Activated T-helper 17 cell treated with anti-CD3 and anti-CD28 coated beads, Interleukin-2, amount 50 U/mL, for 72 hours (primary cell): ENCODE data around the gene LDLRAD4. TPM values are rescaled to one million over a fixed set of nuclear protein-coding genes. Genes with fewer than 3 reads are reported as not detected.
A peak's percentile ranks its signal among the peaks of the same experiment; 100 is the strongest.
"Not testable (repeated sequence)": the region's sequence is repeated elsewhere in the genome, so short reads cannot be mapped to it uniquely, and the experiment has no call there.

ENCODE experiments used
- ATAC-seq: fragments of 150-1000 bp; cut with Tn5 transposase; replicated peaks from 2 replicates; pipeline ENCODE4 v1.10.0; 2021; ENCODE audit warnings: mild to moderate bottlenecking, moderate library complexity
- H3K27ac Mint-ChIP-seq: one replicate; pipeline ENCODE4 v1.8.0; 2022; ENCODE audit warnings: mixed read lengths
- H3K27me3 Mint-ChIP-seq: one replicate; pipeline ENCODE4 v1.8.0; 2022; ENCODE audit warnings: mixed read lengths
- H3K36me3 Mint-ChIP-seq: one replicate; pipeline ENCODE4 v1.8.0; 2022; ENCODE audit warnings: low read depth, mild to moderate bottlenecking, mixed read lengths
- H3K4me1 Mint-ChIP-seq: one replicate; pipeline ENCODE4 v1.8.0; 2022; ENCODE audit warnings: mixed read lengths
- H3K4me3 Mint-ChIP-seq: one replicate; pipeline ENCODE4 v1.8.0; 2022; ENCODE audit warnings: mild to moderate bottlenecking, mixed read lengths
- H3K9me3 Mint-ChIP-seq: one replicate; pipeline ENCODE4 v1.8.0; 2022; ENCODE audit warnings: mixed read lengths
- total RNA-seq, 2 donors: library from RNA; stranded (reverse); gene quantifications; one replicate each; pipeline ENCODE4 v1.2.3, GENCODE V29; 2022

The LDLRAD4 gene
- total RNA-seq, 2 donors from 2014 or later = 52.0 to 54.8 TPM

DNA sequence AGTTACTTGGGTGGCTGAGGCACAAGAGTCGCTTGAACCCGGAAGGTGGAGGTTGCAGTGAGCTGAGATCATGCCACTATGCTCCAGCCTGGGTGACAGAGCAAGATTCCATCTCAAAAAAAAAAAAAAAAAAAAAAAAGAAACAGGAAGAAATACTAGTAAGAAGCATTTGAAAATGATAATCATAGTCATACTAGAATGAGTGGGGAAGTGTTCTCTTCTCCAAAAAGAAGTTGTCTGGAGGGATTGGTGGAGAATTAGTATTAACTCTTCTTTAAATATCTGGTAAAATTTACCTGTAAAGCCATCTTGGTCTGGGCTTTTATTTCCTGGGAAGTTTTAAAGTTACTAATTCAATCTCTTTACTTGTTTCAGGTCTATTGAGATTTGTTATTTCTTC, 376.0 kb downstream of the LDLRAD4 start:
- H3K27me3 Mint-ChIP-seq = no peaks in the 10 kb centered on the region
- no peak overlapping the region for H3K27ac Mint-ChIP-seq
- H3K36me3 Mint-ChIP-seq = peaks cover 14% of the 10 kb centered on the region
- no peak overlapping the region for H3K4me3 Mint-ChIP-seq
- peaks cover 26% of the 10 kb centered on the region for H3K9me3 Mint-ChIP-seq
- ATAC-seq = no peak
- peaks cover 24% of the 10 kb centered on the region for H3K4me1 Mint-ChIP-seq

- Mint-ChIP-seq H3K27ac (no peak overlapping the region), H3K27me3 (no peaks in the 10 kb centered on the region), H3K36me3 (peaks cover 14% of the 10 kb centered on the region), H3K4me1 (peaks cover 12% of the 10 kb centered on the region), H3K9me3 (peaks cover 26% of the 10 kb centered on the region), H3K4me3 (no peak overlapping the region)
- no peak for ATAC-seq
Observed at GRCh38 chr18:13597068-13597467, 378.5 kb downstream of the LDLRAD4 start.

GRCh38 chr18:13598591-13598990, 380.0 kb downstream of the LDLRAD4 start:
- Mint-ChIP-seq H3K4me3 (no peak overlapping the region), H3K27ac (no peak overlapping the region), H3K9me3 (peaks cover 26% of the 10 kb centered on the region), H3K27me3 (no peaks in the 10 kb centered on the region), H3K4me1 (peaks cover 12% of the 10 kb centered on the region), H3K36me3 (peaks cover 14% of the 10 kb centered on the region)
- ATAC-seq = no peak

GRCh38 chr18:13599031-13599430, 380.5 kb downstream of the LDLRAD4 start:
- Mint-ChIP-seq H3K9me3 (peaks cover 26% of the 10 kb centered on the region), H3K27ac (no peak overlapping the region), H3K4me3 (no peak overlapping the region), H3K27me3 (no peaks in the 10 kb centered on the region), H3K4me1 (peaks cover 12% of the 10 kb centered on the region), H3K36me3 (peaks cover 14% of the 10 kb centered on the region)
- no peak for ATAC-seq

DNA sequence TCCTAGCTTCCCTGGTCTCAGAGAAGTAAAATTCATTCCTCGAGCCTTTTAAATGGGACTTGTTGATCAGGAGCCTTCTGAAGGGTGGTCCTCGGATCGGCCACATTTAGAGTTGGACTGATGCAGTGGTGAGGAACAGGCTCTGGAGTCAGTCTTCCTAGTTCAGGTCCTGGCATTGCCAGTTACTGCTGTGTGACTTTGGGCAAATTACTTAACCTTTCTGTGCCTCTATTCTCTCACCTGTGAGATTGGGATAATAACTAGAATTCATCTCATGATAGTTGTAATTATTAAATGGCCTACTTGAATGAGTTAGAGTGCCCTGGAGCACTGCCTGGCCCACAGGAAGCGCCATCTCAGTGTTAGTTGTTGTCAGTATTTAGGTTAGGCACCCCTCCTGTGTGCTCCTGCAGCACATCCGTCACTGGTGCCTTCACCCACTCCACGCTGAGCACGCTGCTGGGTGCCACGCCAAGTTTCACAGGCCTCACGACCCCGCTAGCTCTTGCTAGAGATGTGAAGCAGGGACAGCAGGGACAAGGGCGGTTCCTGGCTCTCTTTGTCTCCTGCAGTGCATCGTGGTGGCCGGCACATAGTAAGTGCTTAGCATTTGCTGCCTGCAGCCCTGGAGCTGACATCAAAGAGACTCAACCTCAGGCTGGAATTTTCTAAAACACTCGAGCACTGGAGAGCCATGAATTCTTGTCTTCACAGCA, 384.9 kb downstream of the LDLRAD4 start:
- peaks cover under 1% of the 10 kb centered on the region for H3K36me3 Mint-ChIP-seq
- no peaks in the 10 kb centered on the region for H3K27me3 Mint-ChIP-seq
- no peak overlapping the region for H3K4me3 Mint-ChIP-seq
- H3K27ac Mint-ChIP-seq = no peak overlapping the region
- no peaks in the 10 kb centered on the region for H3K9me3 Mint-ChIP-seq
- H3K4me1 Mint-ChIP-seq = peaks cover 8% of the 10 kb centered on the region
- no peak for ATAC-seq

DNA sequence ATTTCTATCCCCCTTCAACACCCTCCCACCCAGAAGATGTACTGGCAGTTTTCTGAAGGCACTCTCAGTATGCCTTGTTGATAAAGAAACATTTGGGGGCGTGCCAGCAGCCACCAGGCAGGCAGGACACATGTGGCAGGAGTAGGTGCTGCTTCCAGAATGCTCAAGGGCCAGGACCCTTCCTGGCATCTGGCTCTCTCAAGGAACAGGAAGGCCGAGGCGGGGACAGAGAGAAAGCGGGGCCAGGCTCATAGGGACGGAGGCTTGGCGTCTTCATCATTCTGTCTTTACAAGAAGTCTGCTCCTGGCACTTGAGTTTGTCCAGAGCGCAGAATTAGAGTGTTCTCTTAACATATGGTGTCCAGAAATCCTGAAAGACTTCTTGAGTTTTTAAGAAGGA, 386.2 kb downstream of the LDLRAD4 start:
- ATAC-seq = no peak
- Mint-ChIP-seq H3K27ac (no peak overlapping the region), H3K4me3 (no peak overlapping the region), H3K36me3 (no peaks in the 10 kb centered on the region), H3K4me1 (peaks cover 16% of the 10 kb centered on the region), H3K9me3 (no peaks in the 10 kb centered on the region), H3K27me3 (no peaks in the 10 kb centered on the region)

DNA sequence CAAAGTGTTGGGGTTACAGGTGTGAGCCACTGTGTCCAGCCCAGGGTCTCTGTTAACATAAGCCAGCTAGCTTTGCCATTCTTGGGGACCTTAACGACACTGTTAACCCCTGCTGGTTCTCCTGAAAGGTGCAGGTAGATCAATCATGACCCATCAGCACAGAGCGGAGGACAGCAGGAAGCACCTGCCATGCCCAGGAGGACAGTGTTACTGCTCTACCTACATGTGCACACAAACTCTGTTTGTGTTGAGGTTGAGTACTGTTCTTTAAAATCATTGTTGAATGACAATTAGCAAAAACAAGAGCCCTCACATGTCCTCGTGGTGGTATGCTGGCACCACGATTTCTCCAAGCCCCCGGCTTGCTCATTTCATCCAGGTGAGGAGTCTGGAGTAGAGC, 386.9 kb downstream of the LDLRAD4 start:
- Mint-ChIP-seq H3K27ac (no peak overlapping the region), H3K9me3 (no peaks in the 10 kb centered on the region), H3K36me3 (no peaks in the 10 kb centered on the region), H3K4me1 (peaks cover 16% of the 10 kb centered on the region), H3K27me3 (no peaks in the 10 kb centered on the region), H3K4me3 (no peak overlapping the region)
- no peak for ATAC-seq

- Mint-ChIP-seq H3K36me3 (no peaks in the 10 kb centered on the region), H3K27ac (no peak overlapping the region), H3K27me3 (no peaks in the 10 kb centered on the region), H3K4me3 (no peak overlapping the region), H3K9me3 (no peaks in the 10 kb centered on the region), H3K4me1 (peaks cover 17% of the 10 kb centered on the region)
- no peak for ATAC-seq
Observed at GRCh38 chr18:13605901-13606300, 387.3 kb downstream of the LDLRAD4 start.

DNA sequence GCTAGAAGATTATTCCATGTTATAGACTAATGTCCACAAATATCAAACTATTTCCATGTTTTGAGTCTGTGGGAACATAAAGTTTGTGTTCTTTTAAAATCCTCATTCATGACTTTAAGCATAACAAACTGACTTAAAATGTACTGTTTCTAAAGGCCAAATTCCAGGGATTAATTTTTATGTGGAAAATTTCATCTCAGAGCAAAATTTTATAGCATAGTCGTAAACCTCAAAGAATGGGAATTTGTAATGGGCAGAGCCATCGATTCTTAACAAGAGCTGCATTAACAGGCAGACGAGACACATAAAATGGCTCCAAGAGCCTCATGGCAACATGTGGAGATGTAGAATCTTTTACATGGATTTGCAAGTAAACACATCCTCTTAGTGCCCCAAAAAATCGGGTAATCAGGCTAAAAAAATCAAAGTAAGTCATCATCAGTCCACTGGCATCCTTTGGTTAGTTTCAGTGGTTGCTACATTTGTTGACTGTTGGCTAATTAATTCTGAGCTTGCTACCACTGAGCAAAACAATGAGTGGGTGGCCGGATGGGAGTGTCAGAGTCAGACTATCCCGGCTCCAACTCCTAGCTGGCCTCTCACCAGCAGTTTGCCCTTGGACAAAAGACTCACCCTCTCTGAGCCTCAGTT, 388.2 kb downstream of the LDLRAD4 start:
- Mint-ChIP-seq H3K9me3 (no peaks in the 10 kb centered on the region), H3K27ac (no peak overlapping the region), H3K4me3 (no peak overlapping the region), H3K4me1 (peaks cover 26% of the 10 kb centered on the region), H3K27me3 (no peaks in the 10 kb centered on the region), H3K36me3 (no peaks in the 10 kb centered on the region)
- peak; percentile 33 for ATAC-seq

DNA sequence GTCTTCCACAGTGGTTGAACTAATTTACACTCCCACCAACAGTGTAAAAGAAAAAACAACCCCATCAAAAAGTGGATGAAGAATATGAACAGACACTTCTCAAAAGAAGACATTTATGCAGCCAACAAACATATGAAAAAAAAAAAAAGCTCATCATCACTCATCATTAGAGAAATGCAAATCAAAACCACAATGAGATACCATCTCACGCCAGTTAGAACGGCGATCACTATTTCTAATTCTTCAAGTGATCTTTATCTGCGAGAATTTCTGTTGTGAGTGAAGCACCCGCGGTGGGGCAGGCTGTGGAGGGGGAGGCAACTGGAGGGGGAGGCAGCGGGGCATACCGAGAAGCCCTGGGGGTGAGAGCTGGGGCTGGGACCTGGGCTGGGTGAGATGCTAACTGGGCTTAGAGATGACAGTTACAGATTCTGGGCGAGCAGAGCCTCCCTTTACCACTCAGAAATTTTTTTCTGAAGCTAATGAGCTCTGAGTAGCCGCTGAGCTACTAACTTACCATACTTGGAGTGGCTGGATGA, 389.5 kb downstream of the LDLRAD4 start:
- Mint-ChIP-seq H3K4me3 (peak overlapping the region; percentile 83), H3K27ac (peak overlapping the region; percentile 63), H3K4me1 (peaks cover 36% of the 10 kb centered on the region)
- H3K9me3 Mint-ChIP-seq, H3K27me3 Mint-ChIP-seq, H3K36me3 Mint-ChIP-seq: not testable (repeated sequence)
- ATAC-seq = peak; percentile 9

GRCh38 chr18:13608791-13609532, 390.4 kb downstream of the LDLRAD4 start:
- peaks cover 45% of the 10 kb centered on the region for H3K4me1 Mint-ChIP-seq
- H3K27me3 Mint-ChIP-seq = no peaks in the 10 kb centered on the region
- ATAC-seq = peak; percentile 64
- H3K27ac Mint-ChIP-seq = peak overlapping the region; percentile 63
- H3K4me3 Mint-ChIP-seq = peak overlapping the region; percentile 83
- no peaks in the 10 kb centered on the region for H3K9me3 Mint-ChIP-seq
- H3K36me3 Mint-ChIP-seq = no peaks in the 10 kb centered on the region

GRCh38 chr18:13610555-13611141, 392.1 kb downstream of the LDLRAD4 start:
- no peak for ATAC-seq
- Mint-ChIP-seq H3K27me3 (no peaks in the 10 kb centered on the region), H3K4me3 (peak overlapping the region; percentile 79), H3K9me3 (no peaks in the 10 kb centered on the region), H3K4me1 (peaks cover 60% of the 10 kb centered on the region), H3K27ac (peak overlapping the region; percentile 55), H3K36me3 (no peaks in the 10 kb centered on the region)

DNA sequence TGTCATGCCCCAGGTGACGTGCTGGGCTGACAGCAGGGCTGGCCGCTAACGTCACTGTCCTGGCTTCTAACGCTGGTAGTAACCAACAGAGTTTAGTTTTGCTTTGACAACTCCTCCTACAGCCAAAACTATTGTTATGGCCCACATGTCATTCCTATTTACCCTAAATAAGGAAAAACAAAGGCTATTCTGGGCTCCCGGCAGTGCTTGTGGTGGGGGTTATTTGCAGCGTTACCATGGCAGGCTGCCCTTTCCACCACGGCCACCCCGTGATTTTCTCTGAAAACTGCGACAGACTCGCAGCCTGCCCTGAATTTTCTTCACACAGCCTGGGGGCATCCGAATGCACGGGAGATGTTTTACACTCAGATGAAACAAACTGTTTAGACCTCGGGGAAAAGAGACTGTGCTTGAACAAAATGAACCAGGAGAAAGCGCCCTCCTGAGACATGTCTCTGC, 392.6 kb downstream of the LDLRAD4 start:
- no peaks in the 10 kb centered on the region for H3K9me3 Mint-ChIP-seq
- H3K36me3 Mint-ChIP-seq = no peaks in the 10 kb centered on the region
- H3K27ac Mint-ChIP-seq = peak overlapping the region; percentile 55
- H3K4me3 Mint-ChIP-seq = peak overlapping the region; percentile 79
- H3K4me1 Mint-ChIP-seq = peaks cover 66% of the 10 kb centered on the region
- no peak for ATAC-seq
- no peaks in the 10 kb centered on the region for H3K27me3 Mint-ChIP-seq

DNA sequence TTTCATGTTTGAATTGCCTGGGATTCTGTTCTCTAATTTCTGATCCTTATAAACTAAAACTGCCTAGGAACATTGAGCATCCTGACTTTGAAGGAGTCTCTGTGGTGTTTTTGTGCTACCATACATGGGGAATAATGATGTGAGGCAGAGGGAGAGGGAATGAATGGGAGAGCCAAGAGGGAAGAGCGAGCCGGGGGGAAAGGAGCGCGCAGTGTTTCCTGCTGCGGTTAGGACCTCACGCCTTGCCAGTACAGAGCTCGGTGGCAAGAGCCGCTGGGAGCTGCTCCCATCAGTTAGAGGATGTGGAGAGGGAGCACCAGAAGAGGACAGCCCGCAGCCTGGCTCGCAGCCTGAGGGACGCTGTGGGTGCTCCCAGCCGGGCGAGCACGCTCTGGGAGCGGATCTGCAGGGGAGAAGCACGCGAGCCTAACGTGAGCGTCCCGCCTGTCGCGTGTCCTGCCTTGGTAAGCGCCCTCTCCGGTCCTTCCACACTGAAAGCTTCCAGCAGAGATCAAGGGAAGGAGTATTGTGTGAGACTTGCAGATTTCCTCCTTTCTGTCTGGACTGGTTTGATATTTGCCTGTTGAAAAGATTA, 393.1 kb downstream of the LDLRAD4 start:
- peak overlapping the region; percentile 79 for H3K4me3 Mint-ChIP-seq
- no peaks in the 10 kb centered on the region for H3K27me3 Mint-ChIP-seq
- peaks cover 69% of the 10 kb centered on the region for H3K4me1 Mint-ChIP-seq
- ATAC-seq = no peak
- H3K36me3 Mint-ChIP-seq = no peaks in the 10 kb centered on the region
- H3K9me3 Mint-ChIP-seq = no peaks in the 10 kb centered on the region
- H3K27ac Mint-ChIP-seq = peak overlapping the region; percentile 55
